K562 (cell line): ENCODE results near the gene LCN1. TPM values are rescaled to one million over a fixed set of nuclear protein-coding genes. Genes with fewer than 3 reads are reported as not detected.

ENCODE experiments used
- polyA plus RNA-seq, 8 experiments: library from polyadenylated mRNA; depleted of rRNA in 4 of 8; stranded (reverse) in 5 of 8; unstranded in 3 of 8; fragments of >200 nt; fragmentation: Nextera tagmentation in 2 of 8; fragmentation: Illumina TruSeq in 1 of 8; extraction: Ambion mirVana in 2 of 8; extraction: Trizol in 1 of 8; gene quantifications; 2 replicates each; pipeline versions ENCODE4 v1.2.1 to v1.2.3, GENCODE V29; 2011 to 2014; ENCODE audit warnings: inconsistent platforms in 1 of 8, missing spikeins in 1 of 8
- total RNA-seq, 7 experiments: library from RNA; depleted of rRNA in 6 of 7; stranded (reverse); fragments of >200 nt in 6 of 7; fragmentation: Illumina TruSeq in 2 of 7; extraction: Trizol in 2 of 7; gene quantifications; 2 replicates each; pipeline versions ENCODE4 v1.2.1 to v1.2.3, GENCODE V29; 2011 to 2021; ENCODE audit warnings: low replicate concordance in 1 of 7
- TF ChIP-seq, protein P1 (sequence below): fragments of 450-650 bp; IDR thresholded peaks from 2 replicates; pipeline ENCODE4 v1.6.1; 2016; ENCODE audit warnings: mild to moderate bottlenecking, moderate library complexity

Gene LCN1
- total and polyA plus RNA-seq, 9 of the 15 experiments (the other 6 are each of a cell fraction or from before 2014, with no cell fraction given) = not detected

DNA sequence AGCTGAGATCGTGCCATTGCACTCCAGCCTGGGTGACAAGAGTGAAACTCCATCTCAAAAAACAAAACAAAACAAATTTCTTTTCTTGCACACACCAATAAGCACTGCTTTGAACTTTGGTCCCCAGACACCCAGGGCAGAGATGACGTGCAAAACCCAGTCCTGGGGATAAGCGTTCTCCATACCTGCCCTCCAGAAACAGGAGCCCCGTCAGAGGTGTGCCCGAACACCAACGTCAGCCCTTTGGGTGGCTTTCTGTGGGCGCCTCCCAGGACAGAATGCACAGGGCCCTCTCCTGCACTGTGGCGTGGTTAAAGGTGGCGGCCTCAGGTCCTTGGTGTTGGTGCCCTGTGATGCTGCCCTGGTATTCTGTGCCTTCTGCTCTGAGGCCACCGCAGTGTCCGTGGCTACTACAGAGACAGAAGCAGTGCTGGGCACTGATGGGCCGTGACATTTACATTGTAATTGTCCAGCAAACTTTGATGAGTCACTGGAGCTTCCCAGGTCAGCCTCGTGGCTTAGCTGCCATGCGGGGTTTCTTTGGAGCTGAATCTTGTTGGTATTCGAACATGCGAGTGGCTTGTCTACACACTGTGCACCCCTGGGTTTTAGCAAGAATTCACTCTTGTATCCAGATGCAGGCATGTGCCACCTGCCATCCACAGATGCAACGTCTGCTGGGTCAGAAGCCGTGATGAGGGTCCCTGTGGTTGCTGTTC, 31.9 kb upstream of the LCN1 start (continued):
- TF ChIP-seq, protein P1, sequence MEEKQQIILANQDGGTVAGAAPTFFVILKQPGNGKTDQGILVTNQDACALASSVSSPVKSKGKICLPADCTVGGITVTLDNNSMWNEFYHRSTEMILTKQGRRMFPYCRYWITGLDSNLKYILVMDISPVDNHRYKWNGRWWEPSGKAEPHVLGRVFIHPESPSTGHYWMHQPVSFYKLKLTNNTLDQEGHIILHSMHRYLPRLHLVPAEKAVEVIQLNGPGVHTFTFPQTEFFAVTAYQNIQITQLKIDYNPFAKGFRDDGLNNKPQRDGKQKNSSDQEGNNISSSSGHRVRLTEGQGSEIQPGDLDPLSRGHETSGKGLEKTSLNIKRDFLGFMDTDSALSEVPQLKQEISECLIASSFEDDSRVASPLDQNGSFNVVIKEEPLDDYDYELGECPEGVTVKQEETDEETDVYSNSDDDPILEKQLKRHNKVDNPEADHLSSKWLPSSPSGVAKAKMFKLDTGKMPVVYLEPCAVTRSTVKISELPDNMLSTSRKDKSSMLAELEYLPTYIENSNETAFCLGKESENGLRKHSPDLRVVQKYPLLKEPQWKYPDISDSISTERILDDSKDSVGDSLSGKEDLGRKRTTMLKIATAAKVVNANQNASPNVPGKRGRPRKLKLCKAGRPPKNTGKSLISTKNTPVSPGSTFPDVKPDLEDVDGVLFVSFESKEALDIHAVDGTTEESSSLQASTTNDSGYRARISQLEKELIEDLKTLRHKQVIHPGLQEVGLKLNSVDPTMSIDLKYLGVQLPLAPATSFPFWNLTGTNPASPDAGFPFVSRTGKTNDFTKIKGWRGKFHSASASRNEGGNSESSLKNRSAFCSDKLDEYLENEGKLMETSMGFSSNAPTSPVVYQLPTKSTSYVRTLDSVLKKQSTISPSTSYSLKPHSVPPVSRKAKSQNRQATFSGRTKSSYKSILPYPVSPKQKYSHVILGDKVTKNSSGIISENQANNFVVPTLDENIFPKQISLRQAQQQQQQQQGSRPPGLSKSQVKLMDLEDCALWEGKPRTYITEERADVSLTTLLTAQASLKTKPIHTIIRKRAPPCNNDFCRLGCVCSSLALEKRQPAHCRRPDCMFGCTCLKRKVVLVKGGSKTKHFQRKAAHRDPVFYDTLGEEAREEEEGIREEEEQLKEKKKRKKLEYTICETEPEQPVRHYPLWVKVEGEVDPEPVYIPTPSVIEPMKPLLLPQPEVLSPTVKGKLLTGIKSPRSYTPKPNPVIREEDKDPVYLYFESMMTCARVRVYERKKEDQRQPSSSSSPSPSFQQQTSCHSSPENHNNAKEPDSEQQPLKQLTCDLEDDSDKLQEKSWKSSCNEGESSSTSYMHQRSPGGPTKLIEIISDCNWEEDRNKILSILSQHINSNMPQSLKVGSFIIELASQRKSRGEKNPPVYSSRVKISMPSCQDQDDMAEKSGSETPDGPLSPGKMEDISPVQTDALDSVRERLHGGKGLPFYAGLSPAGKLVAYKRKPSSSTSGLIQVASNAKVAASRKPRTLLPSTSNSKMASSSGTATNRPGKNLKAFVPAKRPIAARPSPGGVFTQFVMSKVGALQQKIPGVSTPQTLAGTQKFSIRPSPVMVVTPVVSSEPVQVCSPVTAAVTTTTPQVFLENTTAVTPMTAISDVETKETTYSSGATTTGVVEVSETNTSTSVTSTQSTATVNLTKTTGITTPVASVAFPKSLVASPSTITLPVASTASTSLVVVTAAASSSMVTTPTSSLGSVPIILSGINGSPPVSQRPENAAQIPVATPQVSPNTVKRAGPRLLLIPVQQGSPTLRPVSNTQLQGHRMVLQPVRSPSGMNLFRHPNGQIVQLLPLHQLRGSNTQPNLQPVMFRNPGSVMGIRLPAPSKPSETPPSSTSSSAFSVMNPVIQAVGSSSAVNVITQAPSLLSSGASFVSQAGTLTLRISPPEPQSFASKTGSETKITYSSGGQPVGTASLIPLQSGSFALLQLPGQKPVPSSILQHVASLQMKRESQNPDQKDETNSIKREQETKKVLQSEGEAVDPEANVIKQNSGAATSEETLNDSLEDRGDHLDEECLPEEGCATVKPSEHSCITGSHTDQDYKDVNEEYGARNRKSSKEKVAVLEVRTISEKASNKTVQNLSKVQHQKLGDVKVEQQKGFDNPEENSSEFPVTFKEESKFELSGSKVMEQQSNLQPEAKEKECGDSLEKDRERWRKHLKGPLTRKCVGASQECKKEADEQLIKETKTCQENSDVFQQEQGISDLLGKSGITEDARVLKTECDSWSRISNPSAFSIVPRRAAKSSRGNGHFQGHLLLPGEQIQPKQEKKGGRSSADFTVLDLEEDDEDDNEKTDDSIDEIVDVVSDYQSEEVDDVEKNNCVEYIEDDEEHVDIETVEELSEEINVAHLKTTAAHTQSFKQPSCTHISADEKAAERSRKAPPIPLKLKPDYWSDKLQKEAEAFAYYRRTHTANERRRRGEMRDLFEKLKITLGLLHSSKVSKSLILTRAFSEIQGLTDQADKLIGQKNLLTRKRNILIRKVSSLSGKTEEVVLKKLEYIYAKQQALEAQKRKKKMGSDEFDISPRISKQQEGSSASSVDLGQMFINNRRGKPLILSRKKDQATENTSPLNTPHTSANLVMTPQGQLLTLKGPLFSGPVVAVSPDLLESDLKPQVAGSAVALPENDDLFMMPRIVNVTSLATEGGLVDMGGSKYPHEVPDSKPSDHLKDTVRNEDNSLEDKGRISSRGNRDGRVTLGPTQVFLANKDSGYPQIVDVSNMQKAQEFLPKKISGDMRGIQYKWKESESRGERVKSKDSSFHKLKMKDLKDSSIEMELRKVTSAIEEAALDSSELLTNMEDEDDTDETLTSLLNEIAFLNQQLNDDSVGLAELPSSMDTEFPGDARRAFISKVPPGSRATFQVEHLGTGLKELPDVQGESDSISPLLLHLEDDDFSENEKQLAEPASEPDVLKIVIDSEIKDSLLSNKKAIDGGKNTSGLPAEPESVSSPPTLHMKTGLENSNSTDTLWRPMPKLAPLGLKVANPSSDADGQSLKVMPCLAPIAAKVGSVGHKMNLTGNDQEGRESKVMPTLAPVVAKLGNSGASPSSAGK = peak; percentile 53
- TF ChIP-seq, all 486 proteins: peak for 11
